K562 (cell line): Measurements from ENCODE around the gene ZC3H18. TPM values are rescaled to one million over a fixed set of nuclear protein-coding genes. Genes with fewer than 3 reads are reported as not detected.

Experiments
- ATAC-seq: fragments of 200-7000 bp; cut with Tn5 transposase; 3 replicates; pipeline ENCODE4 v1.9.1; 2020; ENCODE audit warnings: moderate library complexity
- BruUV-seq: library from RNA; stranded (reverse); fragments of 400-500 nt; replicated peaks from 2 replicates; lab custom pipeline; 2021; lab: Mats Ljungman, UMichigan
- CTCF ChIA-PET: fragments of 300-600 bp; formaldehyde crosslinking; extraction: SDS; loops from one replicate; lab custom pipeline; 2021; ENCODE audit warnings: low intra/inter-chr PET ratio; lab: Yijun Ruan, JAX
- POLR2A ChIA-PET: fragments of 300-600, 350-650 bp; sonication (Branson Sonifier 250); formaldehyde crosslinking; extraction: SDS; loops from one replicate; lab custom pipeline; 2021; ENCODE audit warnings: antibody characterized with exemption, inconsistent platforms; lab: Yijun Ruan, JAX
- DNase-seq, 4 experiments: peaks; one replicate each; pipeline versions ENCODE4 v3.0.0 to v3.0.0-alpha.2; 2011 to 2018; ENCODE audit warnings: low spot score in 3 of 4, mixed read lengths in 3 of 4; ENCODE audit errors: extremely low read depth in 1 of 4
- FAIRE-seq: peaks from 2 replicates; lab custom pipeline; 2011; peaks lifted over from hg19 to GRCh38; lab: Jason Lieb, UNC
- H2AFZ ChIP-seq: 2 replicates; pipeline ENCODE4 v1.6.0; 2011; ENCODE audit warnings: low read depth, low read length, control low read depth, inconsistent platforms
- H3K27ac ChIP-seq: fragments of 200-600 bp; 3 replicates; pipeline ENCODE4 v1.8.0; 2011; ENCODE audit warnings: low read depth, mild to moderate bottlenecking, control low read depth, inconsistent platforms, low read length, moderate library complexity, mixed read lengths; ENCODE audit errors: extremely low read depth
- H3K27me3 ChIP-seq, 2 experiments: fragments of 300-600 bp in 1 of 2; 2 replicates in 1 of 2; 3 replicates in 1 of 2; pipeline versions ENCODE4 v1.6.0 to v1.8.0; 2011; ENCODE audit warnings: inconsistent platforms in 2 of 2, low read length in 2 of 2, mild to moderate bottlenecking in 1 of 2, mixed read lengths in 1 of 2, moderate library complexity in 1 of 2; ENCODE audit not compliant: control insufficient read depth in 2 of 2, insufficient read depth in 2 of 2
- H3K36me3 ChIP-seq: fragments of 300-600 bp; 3 replicates; pipeline ENCODE4 v1.8.0; 2011; ENCODE audit warnings: mild to moderate bottlenecking, low read length, inconsistent platforms; ENCODE audit not compliant: control insufficient read depth, insufficient read depth
- H3K4me1 ChIP-seq, 2 experiments: fragments of 200-600 bp in 1 of 2; replicated peaks in 1 of 2; 2 replicates in 1 of 2; 3 replicates in 1 of 2; pipeline versions ENCODE4 v1.5.1 to v1.8.0; 2011; ENCODE audit warnings: inconsistent platforms in 2 of 2, low read length in 2 of 2, mild to moderate bottlenecking in 1 of 2, mixed read lengths in 1 of 2, moderate library complexity in 1 of 2; ENCODE audit not compliant: control insufficient read depth in 2 of 2, insufficient read depth in 2 of 2
- H3K4me2 ChIP-seq: 2 replicates; pipeline ENCODE4 v1.6.1; 2011; ENCODE audit warnings: low read length, control low read depth, inconsistent platforms, mixed read lengths; ENCODE audit not compliant: insufficient read depth
- H3K4me3 ChIP-seq: fragments of 200-600 bp; sonication (generic), shearing (Covaris generic); 2 replicates; pipeline ENCODE4 v1.5.1; 2016; ENCODE audit warnings: control low read depth, inconsistent platforms
- H3K79me2 ChIP-seq: fragments of 200-600 bp; 3 replicates; pipeline ENCODE4 v1.8.0; 2011; ENCODE audit warnings: low read length, inconsistent platforms; ENCODE audit not compliant: control insufficient read depth, insufficient read depth
- H3K9ac ChIP-seq, 2 experiments: 2 replicates each; pipeline versions ENCODE4 v1.6.0 to v1.6.1; 2011; ENCODE audit warnings: low read depth in 2 of 2, low read length in 2 of 2, control low read depth in 1 of 2, inconsistent platforms in 1 of 2, mild to moderate bottlenecking in 1 of 2, mixed read lengths in 1 of 2; ENCODE audit not compliant: insufficient read depth in 1 of 2
- H3K9me1 ChIP-seq: one replicate; pipeline ENCODE4 v1.6.0; 2011; ENCODE audit warnings: inconsistent platforms, mild to moderate bottlenecking, low read length, moderate library complexity; ENCODE audit not compliant: control insufficient read depth, insufficient read depth
- H3K9me3 ChIP-seq: replicated peaks from 2 replicates; pipeline ENCODE4 v1.5.1; 2011; ENCODE audit warnings: low read depth, low read length, inconsistent platforms; ENCODE audit not compliant: control insufficient read depth, insufficient read depth
- H4K20me1 ChIP-seq: replicated peaks from 2 replicates; pipeline ENCODE4 v1.6.1; 2011; ENCODE audit warnings: low read length, inconsistent platforms, mixed read lengths; ENCODE audit not compliant: control insufficient read depth, insufficient read depth
- DEAF1 ChIP-seq: fragments of 450-650 bp; formaldehyde crosslinking; IDR thresholded peaks from 2 replicates; pipeline ENCODE4 v1.4.0; 2020; ENCODE audit warnings: mild to moderate bottlenecking, moderate library complexity
- FOXM1 ChIP-seq, 2 experiments: fragments of 450-650 bp in 1 of 2; sonication (generic) in 1 of 2; formaldehyde crosslinking in 1 of 2; IDR thresholded peaks; 2 replicates each; pipeline versions ENCODE4 v1.6.1 to v1.9.0; 2017 to 2022; ENCODE audit warnings: low read depth in 2 of 2, mild to moderate bottlenecking in 2 of 2, missing genetic modification reagents in 1 of 2, moderate library complexity in 1 of 2
- HMG20A ChIP-seq: fragments of 450-650 bp; formaldehyde crosslinking; conservative IDR thresholded peaks from 2 replicates; pipeline ENCODE4 v1.4.0; 2020; ENCODE audit warnings: mild to moderate bottlenecking, mixed read lengths
- MYBL2 ChIP-seq, 2 experiments: fragments of 450-650 bp in 1 of 2; sonication (generic) in 1 of 2; formaldehyde crosslinking in 1 of 2; IDR thresholded peaks; 2 replicates each; pipeline versions ENCODE4 v1.6.1 to v1.8.1; 2017 to 2022; ENCODE audit warnings: borderline replicate concordance in 1 of 2, inconsistent platforms in 1 of 2, low read depth in 1 of 2, mild to moderate bottlenecking in 1 of 2, missing genetic modification reagents in 1 of 2, moderate library complexity in 1 of 2
- PCBP1 ChIP-seq: fragments of 200-400 bp; formaldehyde crosslinking; IDR thresholded peaks from 2 replicates; pipeline ENCODE4 v1.6.1; 2018; ENCODE audit warnings: mild to moderate bottlenecking, low read depth, low read length; ENCODE audit not compliant: poor library complexity, severe bottlenecking
- PRPF4 ChIP-seq: fragments of 200-400 bp; formaldehyde crosslinking; IDR thresholded peaks from one replicate; pipeline ENCODE4 v1.6.1; 2017; ENCODE audit warnings: low read length, low read depth, mild to moderate bottlenecking; ENCODE audit not compliant: insufficient read depth, poor library complexity, severe bottlenecking
- SIX5 ChIP-seq, 2 experiments: IDR thresholded peaks; 2 replicates each; pipeline ENCODE4 v1.6.1; 2011; ENCODE audit warnings: low read length in 2 of 2, borderline replicate concordance in 1 of 2, low read depth in 1 of 2, mild to moderate bottlenecking in 1 of 2, moderate library complexity in 1 of 2; ENCODE audit not compliant: insufficient read depth in 1 of 2
- SMARCA4 ChIP-seq: fragments of 450-650 bp; IDR thresholded peaks from 2 replicates; pipeline ENCODE4 v1.6.1; 2016
- USF1 ChIP-seq: sonication (generic); formaldehyde crosslinking; IDR thresholded peaks from 2 replicates; pipeline ENCODE4 v1.9.0; 2022; ENCODE audit warnings: mild to moderate bottlenecking, missing genetic modification reagents
- ZKSCAN1 ChIP-seq: fragments of 150-350 bp; IDR thresholded peaks from 2 replicates; pipeline ENCODE4 v1.6.1; 2016; ENCODE audit warnings: low read depth, low read length
- WGBS: fragments of 100-300 bp; shearing (Covaris generic); methylation state at CpG from one replicate; pipeline ENCODE4 v1.1.6; 2016; ENCODE audit warnings: low coverage, mixed read lengths; ENCODE audit not compliant: insufficient coverage; ENCODE audit errors: missing lambda C conversion rate; 5-methylcytosine and 5-hydroxymethylcytosine counted together
- in situ Hi-C: fragments of 300-500 bp; cut with MboI; formaldehyde crosslinking; loops from 4 replicates; pipeline ENCODE4 v1.15.0; 2018; ENCODE audit warnings: inconsistent platforms, mixed read lengths
- intact Hi-C: fragments of 100-400 bp; cut with micrococcal nuclease; formaldehyde crosslinking; loops from 2 replicates; pipeline ENCODE4 v1.14.2; 2022
- polyA plus RNA-seq, 8 experiments: library from polyadenylated mRNA; depleted of rRNA in 4 of 8; stranded (reverse) in 5 of 8; unstranded in 3 of 8; fragments of >200 nt; fragmentation: Nextera tagmentation in 2 of 8; fragmentation: Illumina TruSeq in 1 of 8; extraction: Ambion mirVana in 2 of 8; extraction: Trizol in 1 of 8; gene quantifications; 2 replicates each; pipeline versions ENCODE4 v1.2.1 to v1.2.3, GENCODE V29; 2011 to 2014; ENCODE audit warnings: inconsistent platforms in 1 of 8, missing spikeins in 1 of 8
- total RNA-seq, 7 experiments: library from RNA; depleted of rRNA in 6 of 7; stranded (reverse); fragments of >200 nt in 6 of 7; fragmentation: Illumina TruSeq in 2 of 7; extraction: Trizol in 2 of 7; gene quantifications; 2 replicates each; pipeline versions ENCODE4 v1.2.1 to v1.2.3, GENCODE V29; 2011 to 2021; ENCODE audit warnings: low replicate concordance in 1 of 7

The ZC3H18 gene
- total and polyA plus RNA-seq, 9 of the 15 experiments (the other 6 are each of a cell fraction or from before 2014, with no cell fraction given): 1.7 to 88.7 (median 26.9) TPM

- Histone ChIP-seq H3K27me3 (no peaks in the 10 kb centered on the region), H3K9me3 (no peaks in the 10 kb centered on the region), H3K4me1 (peaks cover 17 to 92% of the 10 kb centered on the region in 2 experiments), H3K27ac (no peak overlapping the region), H3K36me3 (peaks cover 86% of the 10 kb centered on the region; the same call in 2 of the 3 replicates), H2AFZ (no peak overlapping the region), H3K4me3 (no peak overlapping the region), H3K9me1 (no peaks in the 10 kb centered on the region), H3K4me2 (no peak overlapping the region), H4K20me1 (peaks cover 10% of the 10 kb centered on the region; the same call in 1 of the 2 replicates), H3K79me2 (peaks cover 45% of the 10 kb centered on the region), H3K9ac (peak overlapping the region in 1 of 2 experiments; percentile 59; a peak in 1 of 4 replicates)
- POLR2A ChIA-PET: interaction anchor here (0.6 to 1.3 kb wide), 4 partner anchors 17 to 115 kb away, joined by 3 to 4 read pairs (median 3); no protein-coding TSS in a partner anchor
- DNase-seq (no peak), ATAC-seq (no peak), FAIRE-seq (no peak)
- peak; percentile 10 for TF ChIP-seq PCBP1
- no peak for TF ChIP-seq FOXM1 (IDR thresholded peaks at IDR 0.05; ENCODE audit: low read depth)
- no peak for TF ChIP-seq FOXM1 (CRISPR knock-in tag; IDR thresholded peaks at IDR 0.05; ENCODE audit: low read depth)
- intact Hi-C loops (no loop called here), in situ Hi-C loops (no loop called here)
- CTCF ChIA-PET: no interaction called here
- BruUV-seq: no TSS peak
- 86% methylated on average over 24 of the region's 25 CpGs for WGBS
These were observed 86.2 kb downstream of the ZC3H18 start for GRCh38 chr16:88656291-88656980.

GRCh38 chr16:88657371-88657770, 87.2 kb downstream of the ZC3H18 start:
- ATAC-seq: no peak
- H3K4me2 ChIP-seq: no peak overlapping the region
- POLR2A ChIA-PET: interaction anchor here (0.6 to 1.3 kb wide), 4 partner anchors 16 to 24 kb away, joined by 3 read pairs; no protein-coding TSS in a partner anchor
- peaks cover 79% of the 10 kb centered on the region; the same call in 2 of the 3 replicates for H3K36me3 ChIP-seq
- FAIRE-seq: no peak
- no peak overlapping the region for H3K27ac ChIP-seq
- CTCF ChIA-PET: no interaction called here
- no peak overlapping the region for H2AFZ ChIP-seq
- 94% methylated on average over 19 of the region's 19 CpGs for WGBS
- no TSS peak for BruUV-seq
- intact Hi-C loops: no loop called here
- in situ Hi-C loops: no loop called here
- no peaks in the 10 kb centered on the region for H3K9me1 ChIP-seq
- no peaks in the 10 kb centered on the region for H3K27me3 ChIP-seq
- peaks cover 50% of the 10 kb centered on the region for H3K79me2 ChIP-seq
- H4K20me1 ChIP-seq: peaks cover 10% of the 10 kb centered on the region; the same call in 1 of the 2 replicates
- no peak for DNase-seq
- peaks cover 12 to 89% of the 10 kb centered on the region in 2 experiments for H3K4me1 ChIP-seq
- H3K9me3 ChIP-seq: no peaks in the 10 kb centered on the region
- H3K9ac ChIP-seq: no peak overlapping the region; a peak in 1 of 4 replicates
- no peak overlapping the region for H3K4me3 ChIP-seq
- TF ChIP-seq SIX5 (IDR thresholded peaks at IDR 0.05; ENCODE audit: borderline replicate concordance in 1 of 2, insufficient read depth in 1 of 2, low read depth in 1 of 2, low read length in 2 of 2): no peak
- no peak for TF ChIP-seq ZKSCAN1
- TF ChIP-seq DEAF1: no peak
- no peak for TF ChIP-seq USF1 (CRISPR knock-in tag)
- no peak for TF ChIP-seq PRPF4
- no peak for TF ChIP-seq HMG20A (CRISPR knock-in tag)
- TF ChIP-seq SMARCA4: no peak
- TF ChIP-seq MYBL2 (IDR thresholded peaks at IDR 0.05; ENCODE audit: low read depth): no peak
- TF ChIP-seq MYBL2 (CRISPR knock-in tag; IDR thresholded peaks at IDR 0.05; ENCODE audit: borderline replicate concordance): no peak
